ENCODE data around the gene NEURL1B.

GRCh38 chr5:172630082-172630481 lies 11.0 kb upstream of the NEURL1B start:
- TF ChIP-seq ZNF18 (tag by site-specific recombination; IDR thresholded peaks at IDR 0.05) (no peak), ZNF549 (tag by site-specific recombination; IDR thresholded peaks at IDR 0.05) (no peak), OSR2 (tag by site-specific recombination; IDR thresholded peaks at IDR 0.05) (no peak), ZNF138 (tag by site-specific recombination; IDR thresholded peaks at IDR 0.05; ENCODE audit: borderline replicate concordance) (no peak), CTCF (tag by site-specific recombination; IDR thresholded peaks at IDR 0.05) (no peak), ZNF175 (tag by site-specific recombination; IDR thresholded peaks at IDR 0.05) (no peak)
